NCI-H1417 treated with DMSO at 0.1 percent for 48 hours (cell line): Measurements from ENCODE around the gene LRRC49.
A peak's percentile ranks its signal among the peaks of the same experiment; 100 is the strongest.
"Not testable (repeated sequence)": the region's sequence is repeated elsewhere in the genome, so short reads cannot be mapped to it uniquely, and the experiment has no call there.

Source experiments
- DNase-seq: peaks from one replicate; lab custom pipeline; 2025; lab: John Stamatoyannopoulos, UW

Gene LRRC49, protein sequence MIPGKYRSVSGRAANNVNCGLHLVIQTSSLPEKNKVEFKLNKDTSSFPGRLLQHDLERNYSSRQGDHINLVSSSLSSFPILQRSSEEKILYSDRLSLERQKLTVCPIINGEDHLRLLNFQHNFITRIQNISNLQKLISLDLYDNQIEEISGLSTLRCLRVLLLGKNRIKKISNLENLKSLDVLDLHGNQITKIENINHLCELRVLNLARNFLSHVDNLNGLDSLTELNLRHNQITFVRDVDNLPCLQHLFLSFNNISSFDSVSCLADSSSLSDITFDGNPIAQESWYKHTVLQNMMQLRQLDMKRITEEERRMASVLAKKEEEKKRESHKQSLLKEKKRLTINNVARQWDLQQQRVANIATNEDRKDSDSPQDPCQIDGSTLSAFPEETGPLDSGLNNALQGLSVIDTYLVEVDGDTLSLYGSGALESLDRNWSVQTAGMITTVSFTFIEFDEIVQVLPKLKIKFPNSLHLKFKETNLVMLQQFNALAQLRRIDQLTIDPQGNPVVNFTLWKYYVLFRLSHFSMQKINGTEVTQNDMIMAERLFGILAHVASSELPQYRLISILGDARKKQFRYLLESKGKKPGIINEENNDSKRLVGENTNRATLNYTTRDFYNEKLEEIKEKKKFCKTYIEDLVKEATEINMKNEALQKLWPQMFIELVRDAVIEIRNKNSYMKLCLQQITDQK

DNA sequence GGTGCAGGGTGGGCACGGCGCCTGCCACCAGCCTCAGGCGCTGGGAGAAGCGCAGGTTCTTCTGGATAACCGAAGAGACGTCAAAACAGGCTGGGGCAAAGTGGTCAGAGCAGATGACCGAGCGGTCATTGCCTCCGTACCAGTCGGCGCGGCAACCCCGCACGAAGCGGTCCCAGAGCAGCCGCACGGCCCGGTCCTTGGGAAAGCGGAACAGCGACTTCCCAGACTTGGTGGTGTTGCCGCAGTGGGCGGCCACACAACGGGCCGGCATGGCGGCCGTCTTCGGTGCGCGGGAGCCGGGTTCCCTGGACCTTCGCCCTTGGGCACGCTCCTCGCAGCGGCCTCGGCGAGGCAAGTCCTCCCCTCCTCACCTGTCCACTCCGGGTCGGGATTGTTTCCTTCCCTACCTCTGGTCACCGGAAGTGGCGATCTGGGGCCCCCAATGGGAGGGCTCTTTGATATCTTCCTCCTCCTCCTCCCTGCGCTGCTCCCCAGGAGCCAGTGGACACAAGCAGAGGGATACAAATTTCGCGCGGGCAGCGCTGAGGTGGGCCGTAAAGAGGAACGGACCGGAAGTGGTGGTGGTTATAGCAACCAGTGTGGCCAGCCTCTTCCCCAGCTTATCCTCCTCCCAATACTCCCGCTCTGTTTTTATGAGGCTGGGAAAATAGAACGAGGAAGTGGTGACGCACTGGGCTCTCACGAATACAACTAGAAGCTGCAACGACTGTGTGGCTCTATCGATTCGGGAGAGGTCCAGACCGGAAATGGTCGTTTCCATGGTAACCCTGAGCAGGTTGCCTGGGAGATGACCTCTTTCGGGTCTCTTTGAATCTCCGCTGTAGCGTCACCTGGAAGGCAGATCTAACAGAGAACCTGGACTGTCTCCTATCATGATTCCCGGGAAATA is at the start of gene LRRC49, which contains the start of gene THAP10:
LRRC49 (plus strand) TSS at position 825 of the 910 bp plus-strand sequence; CDS start at position 894, 69 bp downstream.
THAP10 (minus strand) TSS at position 432 of the 910 bp plus-strand sequence; CDS start at position 271, 161 bp downstream.
- DNase-seq: peak; percentile 93

DNA sequence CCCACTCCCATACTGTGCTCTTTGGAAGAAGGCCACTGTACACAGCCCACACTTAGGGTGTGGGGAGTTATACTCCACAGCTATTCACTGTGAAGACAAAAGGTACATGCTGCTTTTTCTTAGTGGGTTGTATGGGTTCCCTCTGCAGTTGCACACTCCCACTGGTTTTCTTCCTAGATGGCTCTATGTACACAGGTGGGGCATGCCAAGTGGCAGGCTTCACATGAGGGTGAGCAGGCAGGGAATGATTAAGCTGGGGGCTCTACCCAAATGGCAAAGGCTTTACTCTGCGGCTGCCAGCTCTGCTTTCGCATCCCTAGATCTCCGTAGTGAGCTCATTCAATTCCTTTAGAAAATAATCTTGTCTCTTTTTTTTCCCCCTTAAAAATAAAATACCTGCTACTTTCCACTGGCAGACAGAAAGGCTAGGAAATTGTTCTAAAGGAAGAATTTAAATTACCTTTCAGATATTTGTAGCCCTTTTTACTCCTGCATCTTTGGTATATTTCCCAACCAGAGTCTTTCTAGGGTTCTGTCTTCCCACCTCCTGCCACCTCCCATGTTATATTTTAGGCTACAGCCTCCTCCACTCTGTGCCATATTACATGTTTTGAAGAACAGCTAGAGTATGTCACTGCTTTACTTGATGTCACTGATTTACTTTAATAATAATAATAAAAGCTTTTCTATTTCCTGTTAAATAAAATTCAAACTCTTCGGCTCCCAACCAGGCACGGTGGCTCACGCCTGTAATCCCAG is 46.8 kb upstream of the LRRC49 start:
- no peak for DNase-seq

DNA sequence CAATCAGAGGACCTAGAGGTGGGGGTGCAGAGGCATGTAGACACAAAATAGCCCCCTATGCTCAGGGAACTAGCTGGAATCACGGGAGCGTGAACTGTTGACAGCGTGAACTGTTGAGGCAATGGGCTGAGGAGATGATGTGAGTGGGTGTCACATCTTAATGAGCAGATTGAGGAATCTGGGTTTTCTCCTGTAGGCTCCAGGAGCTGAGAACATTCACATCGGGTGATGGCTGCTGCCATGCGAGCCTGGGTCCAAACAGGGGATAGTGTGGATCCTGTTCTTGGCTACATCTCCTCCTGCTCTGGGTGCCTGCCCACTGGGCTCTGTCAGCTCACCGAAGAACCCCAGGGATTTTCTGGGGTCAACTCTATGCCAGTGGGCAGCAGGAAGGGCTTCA is 40.7 kb upstream of the LRRC49 start:
- no peak for DNase-seq

DNA sequence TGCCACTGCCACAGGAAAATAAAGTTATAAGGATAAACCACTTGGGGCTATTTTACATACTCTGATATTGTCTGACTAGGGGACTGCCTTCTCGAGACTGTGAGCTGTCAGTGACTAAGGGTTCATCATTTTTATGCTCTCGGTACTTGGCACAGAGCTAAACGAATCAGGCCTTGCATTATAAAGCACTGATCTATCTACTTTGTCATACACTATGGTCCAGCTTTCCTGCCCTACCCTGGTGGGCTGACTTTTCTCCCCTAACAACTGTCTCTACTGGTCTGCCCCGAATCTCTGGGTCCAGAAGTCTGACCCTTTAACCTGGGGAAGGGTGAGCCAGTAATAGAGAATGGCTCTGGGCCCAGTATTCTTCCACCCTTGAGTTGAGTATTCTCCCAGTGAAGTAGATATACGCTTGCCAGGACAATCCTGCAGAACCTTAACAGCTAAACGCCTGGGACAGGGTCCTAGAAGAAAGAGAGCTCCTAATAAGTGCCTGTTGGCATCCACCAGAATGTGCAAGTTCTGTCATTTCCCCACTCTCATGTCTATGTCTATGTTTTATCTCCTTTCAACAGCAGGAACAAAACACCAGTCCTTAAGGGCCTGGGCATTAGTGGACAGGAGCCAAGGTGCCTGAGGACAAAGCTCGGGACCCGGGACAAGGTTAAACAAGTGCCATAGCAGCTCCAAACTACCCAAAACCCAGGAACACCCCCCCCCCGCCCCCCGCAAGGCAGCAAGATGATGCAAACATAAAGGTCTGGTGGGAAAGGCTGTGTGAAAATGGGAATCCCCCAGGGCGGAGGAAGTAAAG is 39.9 kb upstream of the LRRC49 start:
- no peak for DNase-seq

DNA sequence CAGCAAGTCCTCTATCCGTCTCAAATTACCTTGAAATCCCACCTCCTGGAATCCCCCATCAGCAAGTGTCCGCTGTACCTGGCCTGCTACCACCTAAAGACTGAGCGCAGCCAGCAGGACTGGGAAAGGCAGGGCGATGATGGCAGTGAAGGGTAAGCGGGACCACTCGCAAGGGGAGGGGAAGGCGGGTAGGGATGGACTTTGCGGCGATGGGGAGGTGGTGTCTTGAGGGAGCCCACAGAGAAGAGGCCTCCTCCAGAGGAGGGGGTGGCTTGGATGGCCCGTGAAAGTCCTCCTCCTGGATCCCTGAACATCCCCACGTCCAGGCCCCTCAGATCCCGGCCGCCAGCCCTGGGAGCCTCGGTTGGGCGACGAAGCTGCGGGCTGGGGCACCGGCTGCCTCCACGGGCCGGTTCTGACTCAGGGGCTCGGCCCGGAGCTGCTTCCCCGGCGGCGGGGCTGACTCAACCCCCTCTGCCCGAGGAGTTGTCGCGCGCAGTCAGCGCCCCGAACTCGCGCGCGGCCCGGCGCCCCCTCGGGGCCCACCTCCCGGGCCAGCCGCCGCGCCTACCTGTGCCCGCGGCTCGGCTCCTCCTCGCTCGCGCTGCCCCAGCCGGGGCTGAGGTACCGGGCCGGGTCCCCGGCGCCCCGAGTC is 39.2 kb upstream of the LRRC49 start:
- no peak for DNase-seq

DNA sequence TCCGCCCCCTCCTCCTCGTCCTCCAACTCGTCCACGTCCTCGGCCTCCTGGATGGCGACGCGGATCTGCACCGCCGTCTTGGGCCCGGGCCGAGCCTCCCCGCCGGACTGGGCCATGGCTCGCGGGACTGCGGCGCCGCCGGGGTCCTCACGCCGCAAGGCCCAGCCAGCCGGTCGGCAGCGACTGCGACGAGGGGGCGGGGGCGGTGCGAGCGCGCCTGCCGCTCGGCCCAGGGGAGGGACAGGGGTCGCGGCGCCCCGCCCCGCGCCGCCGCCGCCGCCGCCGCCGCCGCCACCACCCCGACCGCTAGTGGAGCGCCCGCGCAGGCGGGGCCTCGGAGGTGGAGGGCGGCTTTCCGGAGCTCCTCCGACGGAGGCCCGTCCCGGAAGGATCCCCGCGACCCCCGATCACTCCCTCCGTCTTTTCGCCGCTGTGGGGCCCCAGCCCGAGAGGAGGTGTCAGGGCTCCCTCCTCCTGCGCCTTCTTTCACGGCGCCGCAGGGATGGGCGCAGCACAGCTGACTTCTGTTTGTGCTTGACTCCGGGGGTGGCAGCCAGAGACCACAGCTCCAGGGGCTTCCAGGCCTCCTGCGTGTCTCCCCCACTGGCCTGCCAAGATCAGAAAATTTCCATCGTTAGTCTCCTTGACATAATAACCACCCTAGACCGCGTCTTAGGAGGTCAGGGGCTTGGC is 38.5 kb upstream of the LRRC49 start, which contains the start of gene LARP6:
LARP6 (minus strand) TSS at position 185 of the 693 bp plus-strand sequence; CDS start at position 116, 69 bp downstream.
- no peak for DNase-seq

DNA sequence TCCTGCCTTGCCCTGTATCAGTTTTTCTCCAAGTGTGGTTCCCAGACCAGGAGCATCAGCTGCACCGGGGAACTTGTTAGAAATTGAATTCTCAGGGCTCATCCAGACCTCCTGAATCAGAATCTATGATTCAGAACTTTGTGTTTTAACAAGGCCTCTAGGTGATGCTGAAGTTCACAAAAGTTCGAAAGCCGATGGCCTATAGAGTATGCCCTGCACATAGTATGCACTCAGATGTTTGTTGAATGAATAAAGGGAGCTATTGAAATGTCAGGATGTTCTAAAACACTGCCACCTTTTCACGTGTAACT is 38.0 kb upstream of the LRRC49 start:
- no peak for DNase-seq

DNA sequence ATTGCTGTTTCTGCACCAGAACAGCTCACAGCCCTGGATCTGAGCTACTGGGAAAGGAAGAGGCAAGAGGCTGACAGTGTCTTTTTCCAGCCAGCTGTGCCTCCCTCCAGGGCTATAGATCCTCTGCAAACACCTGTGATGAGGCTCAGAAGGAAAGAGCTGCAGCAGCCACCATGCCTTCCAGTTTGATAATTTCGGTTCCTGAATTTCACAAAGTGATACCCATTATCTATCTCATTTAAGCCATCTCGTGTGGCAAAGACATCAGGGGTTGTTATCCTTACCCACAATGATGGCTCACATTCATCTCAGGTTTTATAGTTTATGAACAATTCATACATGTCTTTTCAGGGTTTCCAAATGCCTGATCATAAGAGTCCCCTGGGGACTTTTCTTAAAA is 36.9 kb upstream of the LRRC49 start:
- DNase-seq: no peak

DNA sequence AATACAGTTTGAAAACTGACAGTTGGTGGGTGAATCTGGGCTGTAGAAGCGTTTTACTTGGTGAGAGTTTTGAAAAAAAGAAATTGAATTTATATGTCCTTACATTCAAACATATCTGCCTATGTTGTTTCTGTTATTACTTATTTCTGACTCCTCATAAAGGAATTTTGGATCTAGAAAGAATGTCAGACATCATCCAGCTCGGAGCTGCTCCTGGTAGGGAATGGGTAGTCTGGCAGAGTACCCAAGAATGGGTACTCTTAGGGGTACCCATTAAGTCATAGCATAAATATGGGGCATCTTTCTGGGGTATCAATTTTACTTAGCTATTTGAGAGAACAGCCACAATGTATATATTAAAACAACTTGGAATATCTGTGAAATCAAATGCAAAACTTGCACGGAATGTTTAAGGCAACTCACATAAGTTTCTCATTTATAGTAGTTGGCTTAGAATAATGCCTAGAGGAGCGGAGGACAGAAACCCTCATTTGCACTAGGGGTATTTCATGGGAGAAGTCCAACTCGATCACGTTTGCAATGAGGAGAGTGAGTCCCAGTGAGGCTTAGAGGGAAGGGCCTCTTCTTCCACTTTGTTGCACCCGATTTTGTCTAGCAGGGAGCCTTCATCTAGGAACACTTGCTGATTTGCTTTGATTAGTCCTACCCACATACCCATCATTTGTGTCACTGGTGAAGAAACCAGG is 36.3 kb upstream of the LRRC49 start:
- DNase-seq: no peak

DNA sequence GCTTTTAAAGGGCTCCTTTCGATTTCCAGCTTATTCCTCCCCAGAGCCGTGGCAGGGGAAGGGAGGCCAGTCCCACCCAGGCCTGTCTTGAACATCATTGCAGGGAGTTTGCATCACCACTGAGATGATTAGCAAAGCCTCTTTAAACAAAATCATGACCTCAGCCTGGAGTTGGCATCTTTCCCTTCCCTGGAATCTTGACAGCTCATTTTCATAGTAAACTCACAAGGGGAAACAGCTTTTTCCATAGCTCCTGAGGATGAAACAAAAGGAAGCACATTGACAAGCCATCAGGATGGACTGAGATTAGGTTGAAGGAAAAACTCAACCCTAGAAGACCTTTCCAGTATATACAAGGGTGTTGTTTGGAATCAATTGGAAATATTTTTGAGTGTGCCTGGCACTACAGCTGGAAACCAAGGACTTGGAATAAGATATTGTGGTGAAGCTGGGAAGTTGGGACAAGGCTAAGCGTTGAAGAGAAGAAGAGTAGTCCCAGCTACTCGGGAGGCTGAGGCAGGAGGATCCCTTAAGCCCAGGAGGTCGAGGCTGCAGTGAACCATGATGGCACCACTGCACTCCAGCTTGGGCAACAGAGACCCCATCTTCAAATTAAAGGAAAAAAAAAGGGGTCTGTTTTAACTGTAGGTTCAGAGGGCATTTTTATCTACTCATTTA is 35.6 kb upstream of the LRRC49 start:
- no peak for DNase-seq

DNA sequence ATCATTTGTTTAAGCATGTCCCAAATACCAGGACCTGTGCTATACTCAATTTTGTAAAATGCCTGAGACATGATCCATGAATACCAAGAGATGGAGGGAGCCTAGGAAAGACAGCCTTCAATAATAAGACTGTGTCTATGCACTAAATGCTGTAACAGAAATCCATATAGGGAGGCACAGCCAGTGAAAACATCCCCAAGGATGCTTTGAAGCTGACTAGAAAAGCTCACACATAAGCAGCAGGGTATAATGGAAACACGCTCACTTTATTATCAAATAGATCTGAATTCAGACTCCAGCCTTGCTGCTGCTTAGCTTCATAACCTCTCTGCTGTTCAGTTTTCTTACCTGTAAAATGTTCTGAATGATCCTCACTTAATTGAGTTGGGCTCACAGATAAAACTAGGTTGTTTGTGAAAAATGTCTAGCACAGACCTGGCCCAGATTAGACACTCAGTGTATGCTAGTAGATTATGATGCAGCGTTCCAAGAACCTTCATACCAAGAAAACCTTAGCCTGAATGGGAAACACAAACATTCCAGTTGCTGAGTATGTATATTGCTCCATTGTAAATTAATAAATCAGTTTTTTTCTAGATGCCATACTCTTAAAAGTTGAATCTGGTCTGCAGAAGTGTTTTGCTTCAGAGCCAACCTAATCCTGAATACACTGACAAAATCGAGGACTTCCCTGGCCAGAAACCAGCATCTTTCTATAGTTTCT is 34.9 kb upstream of the LRRC49 start:
- DNase-seq: no peak

DNA sequence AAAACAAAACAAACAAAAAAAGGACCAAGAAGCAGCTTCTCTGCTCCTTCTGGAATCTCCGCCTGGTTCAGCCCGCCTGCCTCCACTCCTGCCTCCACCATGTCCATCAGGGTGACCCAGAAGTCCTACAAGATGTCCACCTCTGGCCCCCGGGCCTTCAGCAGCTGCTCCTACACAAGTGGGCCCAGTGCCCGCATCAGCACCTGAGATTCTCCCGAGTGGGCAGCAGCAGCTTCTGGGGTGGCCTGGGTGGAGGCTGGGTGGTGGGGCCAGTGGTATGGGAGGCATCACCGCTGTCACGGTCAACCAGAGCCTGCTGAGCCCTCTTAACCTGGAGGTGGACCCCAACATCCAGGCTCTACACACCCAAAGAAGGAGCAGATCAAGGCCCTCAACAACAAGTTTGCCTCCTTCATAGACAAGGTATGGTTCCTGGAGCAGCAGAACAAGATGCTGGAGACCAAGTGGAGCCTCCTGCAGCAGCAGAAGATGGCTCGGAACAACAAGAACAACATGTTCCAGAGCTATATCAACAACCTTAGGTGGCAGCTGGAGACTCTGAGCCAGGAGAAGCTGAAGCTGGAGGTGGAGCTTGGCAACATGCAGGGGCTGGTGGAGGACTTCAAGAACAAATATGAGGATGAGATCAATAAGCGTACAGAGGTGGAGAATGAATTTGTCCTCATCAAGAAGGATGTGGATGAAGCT is 33.9 kb upstream of the LRRC49 start:
- DNase-seq: not testable (repeated sequence)

DNA sequence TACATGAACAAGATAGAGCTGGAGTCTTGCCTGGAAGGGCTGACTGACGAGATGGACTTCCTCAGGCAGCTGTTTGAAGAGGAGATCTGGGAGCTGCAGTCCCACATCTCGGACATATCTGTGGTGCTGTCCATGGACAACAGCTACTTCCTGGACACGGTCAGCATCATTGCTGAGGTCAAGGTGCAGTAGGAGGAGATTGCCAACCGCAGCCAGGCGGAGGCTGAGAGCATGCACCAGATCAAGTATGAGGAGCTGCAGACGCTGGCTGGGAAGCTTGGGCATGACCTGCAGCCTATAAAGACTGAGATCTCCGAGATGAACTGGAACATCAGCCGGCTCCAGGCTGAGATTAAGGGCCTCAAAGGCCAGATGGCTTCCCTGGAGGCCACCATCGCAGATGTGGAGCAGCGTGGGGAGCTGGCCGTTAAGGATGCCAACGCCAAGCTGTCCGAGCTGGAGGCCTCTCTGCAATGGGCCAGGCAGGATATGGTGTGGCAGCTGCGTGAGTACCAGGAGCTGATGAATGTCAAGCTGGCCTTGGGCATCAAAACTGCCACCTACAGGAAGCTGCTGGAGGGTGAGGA is 33.2 kb upstream of the LRRC49 start:
- no peak for DNase-seq

DNA sequence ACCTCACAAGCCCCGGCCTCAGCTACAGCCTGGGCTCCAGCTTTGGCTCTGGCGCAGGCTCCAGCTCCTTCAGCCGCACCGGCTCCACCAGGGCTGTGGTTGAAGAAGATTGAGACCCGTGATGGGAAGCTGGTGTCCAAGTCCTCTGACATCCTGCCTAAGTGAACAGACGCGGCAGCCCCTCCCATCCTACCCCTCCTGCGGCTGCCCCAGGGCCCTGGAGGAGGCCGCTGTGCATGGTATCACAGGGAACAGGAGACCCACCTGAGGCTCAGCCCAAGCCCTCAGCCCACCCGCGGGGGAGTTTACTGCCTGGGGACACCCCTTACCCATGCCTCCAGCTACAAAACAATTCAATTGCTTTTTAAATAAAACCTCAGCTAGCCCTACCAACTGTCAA is 32.6 kb upstream of the LRRC49 start:
- no peak for DNase-seq

DNA sequence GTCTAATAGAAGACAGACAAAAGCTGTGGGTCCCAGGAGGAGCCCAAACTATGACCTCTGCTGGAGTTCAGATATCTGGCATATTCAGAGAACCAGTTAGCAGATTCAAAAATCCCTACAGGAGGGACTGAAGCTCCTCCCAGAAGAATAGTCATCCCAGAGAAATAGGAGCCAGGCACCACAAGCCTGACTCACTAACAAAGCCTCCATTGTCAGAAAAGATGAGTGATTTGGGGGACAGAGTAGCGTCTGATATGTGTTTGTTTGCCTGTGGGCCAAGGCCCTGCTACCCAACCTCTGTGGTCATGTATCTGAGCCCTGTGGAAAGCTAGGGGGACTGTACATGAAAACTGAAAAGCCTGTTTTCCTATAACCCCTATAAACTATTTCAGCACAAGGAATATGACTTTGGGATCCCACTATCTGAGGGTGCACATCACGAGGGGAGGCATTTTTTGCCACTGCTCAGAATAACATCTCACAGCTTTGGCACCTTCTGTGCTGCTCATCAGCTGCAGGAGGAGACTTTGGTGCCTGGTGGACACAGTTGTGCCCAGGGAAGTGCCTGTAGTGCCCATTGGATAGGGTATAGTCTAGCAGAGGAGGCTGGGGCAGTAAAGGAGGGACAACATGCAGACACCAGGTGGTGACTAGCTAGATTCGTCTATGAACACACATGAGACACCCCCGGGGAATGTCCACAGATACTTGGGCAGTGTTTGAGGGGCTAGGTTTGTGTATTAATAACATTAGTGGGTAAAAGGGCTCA is 29.0 kb upstream of the LRRC49 start:
- no peak for DNase-seq
